SJCRH30 (cell line): ENCODE measurements around the gene GALNT7. TPM values are rescaled to one million over a fixed set of nuclear protein-coding genes. Genes with fewer than 3 reads are reported as not detected.
"Not testable (repeated sequence)": the region's sequence is repeated elsewhere in the genome, so short reads cannot be mapped to it uniquely, and the experiment has no call there.

Experiments used
- DNase-seq, 2 experiments: peaks; one replicate each; pipeline ENCODE4 v3.0.0-alpha.2; 2015 to 2020
- H3K27ac ChIP-seq: fragments of 250-450 bp; sonication (Bioruptor Pico); 2 replicates; pipeline ENCODE4 v1.5.1; 2020; ENCODE audit warnings: mild to moderate bottlenecking, moderate library complexity
- H3K27me3 ChIP-seq: fragments of 250-450 bp; sonication (Bioruptor Pico); 2 replicates; pipeline ENCODE4 v1.5.1; 2020; ENCODE audit warnings: mild to moderate bottlenecking, moderate library complexity
- H3K36me3 ChIP-seq: fragments of 250-450 bp; sonication (Bioruptor Pico); 2 replicates; pipeline ENCODE4 v1.5.1; 2020; ENCODE audit warnings: mild to moderate bottlenecking, moderate library complexity
- H3K4me1 ChIP-seq: fragments of 250-450 bp; sonication (Bioruptor Pico); 2 replicates; pipeline ENCODE4 v1.5.1; 2020; ENCODE audit warnings: mild to moderate bottlenecking, moderate library complexity
- H3K4me3 ChIP-seq: fragments of 250-450 bp; sonication (Bioruptor Pico); 2 replicates; pipeline ENCODE4 v1.5.1; 2020; ENCODE audit warnings: mild to moderate bottlenecking, moderate library complexity
- H3K9me3 ChIP-seq: fragments of 250-450 bp; sonication (Bioruptor Pico); replicated peaks from 2 replicates; pipeline ENCODE4 v1.5.1; 2020; ENCODE audit warnings: mild to moderate bottlenecking, moderate library complexity
- total RNA-seq: library from RNA; depleted of rRNA; stranded (reverse); fragments of >200 nt; shearing (Covaris generic); gene quantifications from 2 replicates; pipeline ENCODE4 v1.2.3, GENCODE V29; 2014; rRNA removed

Gene GALNT7, protein sequence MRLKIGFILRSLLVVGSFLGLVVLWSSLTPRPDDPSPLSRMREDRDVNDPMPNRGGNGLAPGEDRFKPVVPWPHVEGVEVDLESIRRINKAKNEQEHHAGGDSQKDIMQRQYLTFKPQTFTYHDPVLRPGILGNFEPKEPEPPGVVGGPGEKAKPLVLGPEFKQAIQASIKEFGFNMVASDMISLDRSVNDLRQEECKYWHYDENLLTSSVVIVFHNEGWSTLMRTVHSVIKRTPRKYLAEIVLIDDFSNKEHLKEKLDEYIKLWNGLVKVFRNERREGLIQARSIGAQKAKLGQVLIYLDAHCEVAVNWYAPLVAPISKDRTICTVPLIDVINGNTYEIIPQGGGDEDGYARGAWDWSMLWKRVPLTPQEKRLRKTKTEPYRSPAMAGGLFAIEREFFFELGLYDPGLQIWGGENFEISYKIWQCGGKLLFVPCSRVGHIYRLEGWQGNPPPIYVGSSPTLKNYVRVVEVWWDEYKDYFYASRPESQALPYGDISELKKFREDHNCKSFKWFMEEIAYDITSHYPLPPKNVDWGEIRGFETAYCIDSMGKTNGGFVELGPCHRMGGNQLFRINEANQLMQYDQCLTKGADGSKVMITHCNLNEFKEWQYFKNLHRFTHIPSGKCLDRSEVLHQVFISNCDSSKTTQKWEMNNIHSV
- total RNA-seq, result 42.9 and 48.4 TPM in 2 replicates

GRCh38 chr4:173168396-173169177 lies at the start of gene GALNT7:
Gene GALNT7 (plus strand): TSS chr4:173168811. CDS start chr4:173168836, 25 bp downstream.
- H3K4me3 ChIP-seq, result peak within 1 kb of the TSS; percentile 92
- no peaks in the 10 kb centered on the region for H3K9me3 ChIP-seq
- H3K27me3 ChIP-seq, result no peaks in the 10 kb centered on the region
- peak within 1 kb of the TSS; percentile 94 for H3K27ac ChIP-seq
- H3K36me3 ChIP-seq, result no peaks in the 10 kb centered on the region
- peaks cover 5% of the 10 kb centered on the region; the same call in 1 of the 2 replicates for H3K4me1 ChIP-seq
- peak; percentile 81 to 85 for DNase-seq

DNA sequence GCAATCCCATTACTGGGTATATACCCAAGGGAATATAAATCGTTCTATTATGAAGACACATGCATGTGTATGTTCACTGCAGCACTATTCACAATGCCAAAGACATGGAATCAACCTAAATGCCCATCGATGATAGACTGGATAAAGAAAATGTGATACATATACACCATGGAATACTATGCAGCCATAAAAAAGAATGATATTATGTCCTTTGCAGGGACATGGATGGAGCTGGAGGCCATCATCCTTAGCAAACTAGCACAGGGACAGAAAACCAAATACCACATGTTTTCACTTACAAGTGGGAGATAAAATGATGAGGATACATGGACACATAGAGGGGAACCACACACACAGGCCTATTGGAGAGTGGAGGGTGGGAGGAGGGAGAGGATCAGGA lies 49.8 kb upstream of the GALNT7 start:
- H3K36me3 ChIP-seq, H3K4me1 ChIP-seq, H3K9me3 ChIP-seq, H3K27ac ChIP-seq, H3K4me3 ChIP-seq, DNase-seq, H3K27me3 ChIP-seq: not testable (repeated sequence)

GRCh38 chr4:173119818-173120217 lies 48.8 kb upstream of the GALNT7 start:
- DNase-seq, result no peak
- Histone ChIP-seq H3K36me3 (no peaks in the 10 kb centered on the region), H3K27ac (no peak overlapping the region), H3K27me3 (no peaks in the 10 kb centered on the region), H3K9me3 (no peaks in the 10 kb centered on the region), H3K4me3 (no peak overlapping the region), H3K4me1 (peaks cover 5% of the 10 kb centered on the region; the same call in 1 of the 2 replicates)

DNA sequence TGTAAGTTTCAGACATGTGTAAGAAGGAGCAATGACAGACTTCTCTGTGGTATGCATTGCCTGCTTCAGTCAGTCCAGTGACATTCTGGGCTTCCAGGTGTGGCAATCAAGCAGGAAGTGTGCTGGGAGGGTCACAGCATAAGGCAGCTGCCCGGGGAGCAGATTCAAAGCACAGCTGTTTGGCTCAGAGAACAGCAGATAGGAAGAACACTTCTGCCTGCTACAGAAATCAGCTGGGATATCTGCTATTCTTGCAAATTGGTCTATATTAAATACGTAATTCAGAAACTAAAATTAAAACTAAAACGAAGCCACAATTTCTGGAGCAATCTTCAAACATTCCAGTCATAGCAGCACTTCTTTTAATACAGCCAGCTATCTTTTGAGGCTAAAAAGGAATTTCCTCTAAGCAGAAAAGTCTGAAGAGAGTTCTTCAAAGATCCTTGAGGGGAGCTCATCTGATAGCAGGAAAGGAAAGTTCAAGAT lies 47.5 kb upstream of the GALNT7 start:
- no peaks in the 10 kb centered on the region for H3K36me3 ChIP-seq
- no peak overlapping the region for H3K4me3 ChIP-seq
- H3K27me3 ChIP-seq, result no peaks in the 10 kb centered on the region
- DNase-seq, result peak; percentile 60 to 71
- no peak overlapping the region for H3K27ac ChIP-seq
- H3K9me3 ChIP-seq, result no peaks in the 10 kb centered on the region
- peaks cover 5% of the 10 kb centered on the region; the same call in 1 of the 2 replicates for H3K4me1 ChIP-seq

DNA sequence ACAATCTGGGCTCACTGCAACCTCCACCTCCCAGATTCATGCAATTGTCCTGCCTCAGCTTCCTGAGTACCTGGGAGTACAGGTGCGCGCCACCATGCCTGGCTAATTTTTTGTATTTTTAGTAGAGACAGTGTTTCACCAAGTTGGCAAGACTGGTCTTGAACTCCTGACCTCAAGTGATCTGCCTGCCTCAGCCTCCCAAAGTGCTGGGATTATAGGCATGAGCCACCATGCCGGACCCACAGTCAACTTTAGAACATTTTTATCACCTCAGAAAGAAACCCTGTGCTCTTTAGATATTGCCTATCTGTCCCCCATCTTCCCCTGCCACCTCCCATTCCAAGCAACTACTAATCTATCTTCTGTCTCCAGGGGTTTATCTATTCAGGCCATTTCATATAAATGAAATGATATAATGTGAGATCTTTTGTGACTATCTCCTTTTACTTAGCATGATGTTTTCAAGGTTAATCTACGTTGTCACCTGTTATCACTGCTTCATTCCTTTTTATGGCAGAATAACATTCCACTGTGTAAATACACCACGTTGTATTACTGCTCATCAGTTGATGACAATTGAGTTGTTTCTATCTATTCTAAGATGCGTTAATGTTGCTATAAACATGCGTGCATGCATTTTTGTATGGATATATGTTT lies 44.3 kb upstream of the GALNT7 start:
- no peak for DNase-seq
- H3K27ac ChIP-seq, result no peak overlapping the region
- H3K9me3 ChIP-seq, result no peaks in the 10 kb centered on the region
- no peaks in the 10 kb centered on the region for H3K27me3 ChIP-seq
- H3K4me3 ChIP-seq, result no peak overlapping the region
- peaks cover 5% of the 10 kb centered on the region; the same call in 1 of the 2 replicates for H3K4me1 ChIP-seq
- H3K36me3 ChIP-seq, result no peaks in the 10 kb centered on the region

GRCh38 chr4:173125216-173125812 lies 43.3 kb upstream of the GALNT7 start:
- Histone ChIP-seq H3K9me3 (no peaks in the 10 kb centered on the region), H3K27me3 (no peaks in the 10 kb centered on the region), H3K27ac (no peak overlapping the region), H3K4me3 (no peak overlapping the region), H3K4me1 (peaks cover 5% of the 10 kb centered on the region; the same call in 1 of the 2 replicates), H3K36me3 (no peaks in the 10 kb centered on the region)
- no peak for DNase-seq

DNA sequence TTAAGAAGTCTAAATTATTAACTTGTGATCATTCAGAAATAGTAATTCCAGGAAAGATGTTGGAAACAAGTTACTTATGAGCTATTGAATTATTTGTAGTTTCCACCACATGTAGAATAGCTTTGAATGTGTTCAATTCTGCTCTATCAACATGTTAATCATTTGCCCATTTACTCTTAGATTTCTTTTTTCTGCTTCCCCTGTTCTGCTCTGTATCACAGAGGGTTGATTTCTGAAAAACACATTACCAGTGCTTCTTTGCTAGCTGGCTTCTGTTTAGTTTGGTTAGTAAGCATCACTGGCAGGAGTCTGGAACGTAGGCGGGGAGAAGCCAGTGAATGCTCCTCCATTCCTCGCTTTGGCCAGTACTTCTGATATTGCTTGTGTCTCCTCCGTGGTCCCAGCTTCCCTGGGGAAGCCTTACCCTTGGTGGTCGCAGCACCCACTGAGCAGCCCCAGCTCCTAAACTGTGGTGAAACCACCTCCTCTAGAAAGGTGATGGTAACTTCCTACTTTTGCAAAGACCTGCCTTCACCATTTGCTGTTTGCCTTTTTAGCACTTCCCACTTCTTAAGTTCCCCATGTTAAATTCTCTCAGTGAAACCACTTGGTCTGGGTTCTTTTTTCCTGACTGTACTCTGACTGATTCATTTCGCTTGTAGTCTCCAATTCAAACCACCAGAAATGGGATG lies 40.3 kb upstream of the GALNT7 start:
- DNase-seq, result no peak
- Histone ChIP-seq H3K36me3 (no peaks in the 10 kb centered on the region), H3K27ac (no peak overlapping the region), H3K27me3 (no peaks in the 10 kb centered on the region), H3K9me3 (no peaks in the 10 kb centered on the region), H3K4me3 (no peak overlapping the region), H3K4me1 (peaks cover 8% of the 10 kb centered on the region)

- no peaks in the 10 kb centered on the region for H3K27me3 ChIP-seq
- H3K36me3 ChIP-seq, result no peaks in the 10 kb centered on the region
- H3K4me1 ChIP-seq, result peaks cover 16% of the 10 kb centered on the region
- no peak for DNase-seq
- H3K4me3 ChIP-seq, result no peak overlapping the region
- no peaks in the 10 kb centered on the region for H3K9me3 ChIP-seq
- no peak overlapping the region for H3K27ac ChIP-seq
Observed at GRCh38 chr4:173130687-173131086, 37.9 kb upstream of the GALNT7 start.

DNA sequence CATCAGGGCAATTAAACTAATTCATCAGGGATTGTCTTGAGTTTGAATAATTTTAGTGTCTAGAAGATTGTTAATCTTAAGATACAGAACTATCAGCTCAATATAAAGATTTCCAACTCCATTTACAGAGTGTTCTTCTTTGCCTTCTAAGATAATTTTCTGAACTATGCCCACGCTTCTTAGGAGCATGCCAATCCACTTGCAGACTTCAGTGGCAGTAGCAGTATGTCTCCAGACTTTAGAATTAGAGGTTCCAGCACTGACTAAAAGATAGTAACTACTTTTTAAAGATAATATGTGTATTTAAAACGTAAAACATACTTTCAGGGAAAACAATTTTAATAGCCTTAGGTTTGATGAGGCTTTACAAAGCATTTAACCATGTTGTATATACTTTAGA lies 34.2 kb upstream of the GALNT7 start:
- Histone ChIP-seq H3K4me3 (no peak overlapping the region), H3K4me1 (peaks cover 21% of the 10 kb centered on the region), H3K27ac (no peak overlapping the region), H3K9me3 (no peaks in the 10 kb centered on the region), H3K27me3 (no peaks in the 10 kb centered on the region), H3K36me3 (no peaks in the 10 kb centered on the region)
- no peak for DNase-seq

GRCh38 chr4:173135241-173135847 lies 33.3 kb upstream of the GALNT7 start:
- Histone ChIP-seq H3K4me3 (no peak overlapping the region), H3K9me3 (no peaks in the 10 kb centered on the region), H3K27me3 (no peaks in the 10 kb centered on the region), H3K36me3 (no peaks in the 10 kb centered on the region), H3K4me1 (peaks cover 21% of the 10 kb centered on the region), H3K27ac (no peak overlapping the region)
- DNase-seq, result no peak

GRCh38 chr4:173138624-173139023 lies 30.0 kb upstream of the GALNT7 start:
- H3K27me3 ChIP-seq, result no peaks in the 10 kb centered on the region
- DNase-seq, result no peak

DNA sequence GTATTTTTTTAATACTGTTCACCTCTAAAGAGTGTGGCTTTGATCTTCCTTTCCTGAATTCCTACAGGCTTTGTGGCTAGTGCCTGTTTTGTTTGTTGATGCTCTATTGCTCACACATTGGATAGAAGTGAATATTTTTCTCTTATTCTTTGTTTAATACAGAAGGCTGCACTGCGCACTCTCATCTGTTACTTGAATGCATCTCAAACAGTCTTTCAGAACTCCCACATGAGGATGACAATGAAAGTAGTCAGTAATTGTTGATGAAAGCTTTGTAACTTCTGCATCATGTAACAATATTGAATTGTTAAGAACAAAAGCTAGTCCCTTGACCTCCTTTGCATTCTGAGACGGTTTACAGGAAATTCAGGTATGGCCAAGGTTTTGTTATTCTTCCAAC lies 29.1 kb upstream of the GALNT7 start:
- Histone ChIP-seq H3K36me3 (no peaks in the 10 kb centered on the region), H3K9me3 (no peaks in the 10 kb centered on the region), H3K4me1 (peaks cover 18% of the 10 kb centered on the region), H3K4me3 (no peak overlapping the region), H3K27ac (no peak overlapping the region), H3K27me3 (no peaks in the 10 kb centered on the region)
- DNase-seq, result no peak

More at GRCh38 chr4:173138624-173139023, 30.0 kb upstream of the GALNT7 start:
- no peak overlapping the region for H3K27ac ChIP-seq
- no peaks in the 10 kb centered on the region for H3K36me3 ChIP-seq
- H3K9me3 ChIP-seq, result no peaks in the 10 kb centered on the region
- peaks cover 14% of the 10 kb centered on the region for H3K4me1 ChIP-seq
- H3K4me3 ChIP-seq, result no peak overlapping the region

- Histone ChIP-seq H3K27ac (peak overlapping the region; percentile 88), H3K9me3 (no peaks in the 10 kb centered on the region), H3K4me3 (peak overlapping the region; percentile 32), H3K4me1 (peaks cover 17% of the 10 kb centered on the region), H3K36me3 (no peaks in the 10 kb centered on the region), H3K27me3 (no peaks in the 10 kb centered on the region)
- peak; percentile 85 to 91 for DNase-seq
Observed at GRCh38 chr4:173145131-173145530, 23.5 kb upstream of the GALNT7 start.
